Inflammatory macrophage treated with lipopolysaccharide for 4 hours (primary cell): ENCODE results near the gene FHL1.
A peak's percentile ranks its signal among the peaks of the same experiment; 100 is the strongest.
"Not testable (repeated sequence)": the region's sequence is repeated elsewhere in the genome, so short reads cannot be mapped to it uniquely, and the experiment has no call there.

ENCODE experiments used
- DNase-seq: peaks from one replicate; pipeline ENCODE4 v3.0.0-alpha.2; 2020

The FHL1 gene

GRCh38 chrX:136147315-136147901, at the start of gene FHL1:
FHL1 (plus strand) TSS chrX:136147533.
- peak; percentile 10 for DNase-seq

- no peak for DNase-seq
Measured at GRCh38 chrX:136097871-136098805, 49.2 kb upstream of the FHL1 start.

- DNase-seq, result no peak
Measured at GRCh38 chrX:136104936-136105335, 42.4 kb upstream of the FHL1 start.

- no peak for DNase-seq
Measured at GRCh38 chrX:136106920-136107528, 40.3 kb upstream of the FHL1 start.

- not testable (repeated sequence) for DNase-seq
Measured at GRCh38 chrX:136108905-136109304, 38.4 kb upstream of the FHL1 start.

GRCh38 chrX:136112286-136112685, 35.0 kb upstream of the FHL1 start:
- no peak for DNase-seq

- DNase-seq, result no peak
Measured at GRCh38 chrX:136112778-136113177, 34.6 kb upstream of the FHL1 start.

- DNase-seq, result no peak
Measured at GRCh38 chrX:136115126-136115903, 32.0 kb upstream of the FHL1 start.

GRCh38 chrX:136115904-136116297, 31.4 kb upstream of the FHL1 start:
- no peak for DNase-seq

- no peak for DNase-seq
Measured at GRCh38 chrX:136121788-136122187, 25.5 kb upstream of the FHL1 start.

GRCh38 chrX:136122207-136122606, 25.1 kb upstream of the FHL1 start:
- DNase-seq, result no peak

GRCh38 chrX:136125106-136125505, 22.2 kb upstream of the FHL1 start:
- DNase-seq, result no peak

- DNase-seq, result no peak
Measured at GRCh38 chrX:136126371-136126770, 21.0 kb upstream of the FHL1 start.

GRCh38 chrX:136126872-136127406, 20.4 kb upstream of the FHL1 start:
- peak; percentile 66 for DNase-seq

- no peak for DNase-seq
Measured at GRCh38 chrX:136128743-136129142, 18.6 kb upstream of the FHL1 start.

GRCh38 chrX:136130931-136131833, 16.2 kb upstream of the FHL1 start:
- DNase-seq, result no peak

- DNase-seq, result no peak
Measured at GRCh38 chrX:136138939-136139338, 8.4 kb upstream of the FHL1 start.

- no peak for DNase-seq
Measured at GRCh38 chrX:136141569-136141968, 5.8 kb upstream of the FHL1 start.

- no peak for DNase-seq
Measured at GRCh38 chrX:136142592-136142991, 4.7 kb upstream of the FHL1 start.

GRCh38 chrX:136143711-136144110, 3.6 kb upstream of the FHL1 start:
- DNase-seq, result no peak

GRCh38 chrX:136146614-136147314, 569 bp upstream of the FHL1 start:
- DNase-seq, result no peak
